Activated CD8-positive, alpha-beta memory T cell treated with anti-CD3 and anti-CD28 coated beads for 48 hours (primary cell): ENCODE measurements around the gene ALKAL2.

ENCODE experiments used
- DNase-seq, 3 experiments: peaks; one replicate each; pipeline ENCODE4 v3.0.0-alpha.2; 2020; ENCODE audit warnings: low read depth in 2 of 3, low spot score in 2 of 3

The ALKAL2 gene

DNA sequence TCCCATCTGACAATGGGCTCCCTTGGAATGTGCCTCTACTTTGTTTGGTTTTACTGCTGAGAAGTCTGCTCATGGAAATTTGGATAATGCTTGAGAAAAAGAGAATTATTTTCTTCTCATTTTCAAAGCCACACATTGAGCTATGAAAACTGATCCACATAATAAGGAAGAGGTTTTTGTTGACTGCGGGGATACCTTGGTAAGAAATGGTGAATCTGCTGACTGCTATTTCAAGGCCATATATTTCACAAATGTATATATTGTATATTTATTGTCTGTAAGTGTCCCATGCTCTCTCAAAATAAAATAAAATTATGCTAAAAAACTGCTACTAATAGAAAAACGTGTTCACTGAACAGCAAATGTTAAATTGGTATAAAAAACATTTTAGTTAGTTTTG lies 39.2 kb downstream of the ALKAL2 start:
- DNase-seq, result no peak

GRCh38 chr2:246489-247144 lies 41.3 kb downstream of the ALKAL2 start:
- no peak for DNase-seq

- no peak for DNase-seq
Observed at GRCh38 chr2:244547-244946, 43.3 kb downstream of the ALKAL2 start.

- DNase-seq, result no peak
Observed at GRCh38 chr2:238869-239268, 49.0 kb downstream of the ALKAL2 start.

DNA sequence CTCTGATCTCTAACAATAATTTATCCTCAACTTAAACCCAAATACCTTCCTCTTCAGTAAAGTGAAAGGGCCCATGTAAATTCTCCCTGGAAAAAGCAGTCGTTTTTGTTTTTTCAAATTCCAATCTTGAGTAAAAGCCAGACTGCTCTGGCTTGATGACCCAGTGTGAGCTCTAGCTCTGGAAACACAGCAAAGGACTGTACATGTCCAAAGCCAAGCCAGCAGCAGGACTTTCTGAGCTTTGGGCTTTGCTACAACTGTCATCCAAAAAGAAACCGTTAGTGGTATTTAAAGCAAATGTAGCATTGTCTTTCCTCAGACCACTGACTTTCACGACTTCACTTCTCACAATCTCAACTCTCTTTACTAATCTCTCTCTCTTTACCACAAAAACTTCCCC lies 49.5 kb downstream of the ALKAL2 start:
- DNase-seq, result no peak

- no peak for DNase-seq
Observed at GRCh38 chr2:237878-238277, 50.0 kb downstream of the ALKAL2 start.

- DNase-seq, result no peak
Observed at GRCh38 chr2:236993-237539, 50.8 kb downstream of the ALKAL2 start.

DNA sequence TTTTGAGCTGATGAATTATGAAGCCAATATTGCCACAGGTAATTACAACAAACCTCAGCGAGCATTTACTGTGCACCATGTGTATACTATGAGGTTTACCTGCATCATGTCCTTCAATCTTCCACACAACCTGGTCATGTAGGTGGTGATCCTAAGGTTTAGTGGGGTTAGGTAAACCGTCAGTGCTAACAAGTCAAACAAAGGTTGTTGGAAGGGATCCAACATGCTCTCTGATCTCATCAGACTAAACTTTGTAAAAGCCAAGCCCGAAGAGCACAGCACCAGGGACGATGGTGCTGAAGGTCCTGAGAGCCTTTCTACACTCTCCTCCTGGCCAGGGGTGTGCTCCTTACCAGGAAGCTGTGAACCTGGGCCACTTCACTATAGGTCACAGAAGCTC lies 53.5 kb downstream of the ALKAL2 start:
- DNase-seq, result no peak

DNA sequence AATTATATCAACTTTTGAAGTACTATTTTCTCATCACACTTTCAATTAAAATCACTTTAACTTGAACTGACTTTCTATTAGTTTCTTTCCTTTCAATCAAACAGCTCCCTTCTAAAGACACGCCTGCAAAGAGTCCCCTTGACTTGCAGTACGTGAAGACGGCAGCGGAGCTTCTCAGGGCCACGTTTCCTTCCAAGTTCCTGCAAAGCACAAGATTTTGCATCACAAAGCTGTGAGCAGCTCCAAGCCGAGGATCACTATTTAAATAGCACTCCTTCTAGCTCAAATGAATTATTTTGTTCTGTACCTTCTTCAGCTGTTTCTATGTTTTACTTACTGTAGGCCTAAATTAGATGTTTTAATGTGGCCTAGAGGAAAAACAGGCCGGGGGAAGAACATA lies 54.9 kb downstream of the ALKAL2 start:
- DNase-seq, result no peak

- no peak for DNase-seq
Observed at GRCh38 chr2:231521-232185, 56.2 kb downstream of the ALKAL2 start.
